Measurements from ENCODE around the gene RNF227.

DNA sequence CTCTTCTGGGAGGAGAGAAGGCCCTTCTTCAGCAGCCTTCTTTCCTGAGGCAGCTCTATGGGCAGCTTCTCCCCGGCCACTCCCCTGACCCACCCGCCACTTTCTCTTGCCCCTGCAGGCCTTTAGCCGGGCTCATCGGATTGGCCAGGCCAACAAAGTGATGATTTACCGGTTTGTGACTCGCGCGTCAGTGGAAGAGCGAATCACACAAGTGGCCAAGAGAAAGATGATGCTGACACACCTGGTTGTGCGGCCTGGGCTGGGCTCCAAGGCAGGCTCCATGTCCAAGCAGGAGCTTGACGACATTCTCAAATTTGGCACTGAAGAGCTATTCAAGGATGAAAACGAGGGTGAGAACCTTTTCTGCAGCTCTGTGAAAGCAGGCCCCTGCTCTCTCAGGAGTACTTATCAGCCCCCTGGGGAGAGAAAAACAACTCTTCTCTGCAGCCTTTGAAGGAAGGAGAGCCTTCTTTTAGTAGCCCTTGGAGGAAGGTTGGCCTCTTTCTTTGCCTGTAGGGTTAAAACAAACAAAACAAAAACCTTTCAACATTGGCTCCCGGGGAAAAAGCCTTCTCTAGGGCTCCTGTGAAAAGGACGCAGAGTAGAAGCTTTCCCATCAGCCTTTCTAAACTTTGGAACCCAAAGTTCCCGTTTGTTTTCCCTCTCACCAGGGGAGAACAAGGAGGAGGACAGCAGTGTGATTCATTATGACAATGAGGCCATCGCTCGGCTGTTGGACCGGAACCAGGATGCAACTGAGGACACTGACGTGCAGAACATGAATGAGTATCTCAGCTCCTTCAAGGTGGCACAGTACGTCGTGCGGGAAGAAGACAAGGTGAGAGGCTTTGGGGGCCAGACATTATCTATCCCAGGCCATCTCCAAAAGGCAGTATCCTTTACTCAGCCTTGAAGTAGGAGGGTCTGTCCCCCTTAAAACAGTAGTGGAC is 12.7 kb downstream of the RNF227 start:
- TF ChIP-seq SIN3A (IDR thresholded peaks at IDR 0.05; ENCODE audit: borderline replicate concordance, insufficient read depth, low read length) (no peak), TAF1 (IDR thresholded peaks at IDR 0.05; ENCODE audit: borderline replicate concordance, insufficient read depth, low read length) (no peak), POLR2AphosphoS5 (IDR thresholded peaks at IDR 0.05; ENCODE audit: low read depth, low read length) (no peak)
- TF ChIP-seq, protein P1, sequence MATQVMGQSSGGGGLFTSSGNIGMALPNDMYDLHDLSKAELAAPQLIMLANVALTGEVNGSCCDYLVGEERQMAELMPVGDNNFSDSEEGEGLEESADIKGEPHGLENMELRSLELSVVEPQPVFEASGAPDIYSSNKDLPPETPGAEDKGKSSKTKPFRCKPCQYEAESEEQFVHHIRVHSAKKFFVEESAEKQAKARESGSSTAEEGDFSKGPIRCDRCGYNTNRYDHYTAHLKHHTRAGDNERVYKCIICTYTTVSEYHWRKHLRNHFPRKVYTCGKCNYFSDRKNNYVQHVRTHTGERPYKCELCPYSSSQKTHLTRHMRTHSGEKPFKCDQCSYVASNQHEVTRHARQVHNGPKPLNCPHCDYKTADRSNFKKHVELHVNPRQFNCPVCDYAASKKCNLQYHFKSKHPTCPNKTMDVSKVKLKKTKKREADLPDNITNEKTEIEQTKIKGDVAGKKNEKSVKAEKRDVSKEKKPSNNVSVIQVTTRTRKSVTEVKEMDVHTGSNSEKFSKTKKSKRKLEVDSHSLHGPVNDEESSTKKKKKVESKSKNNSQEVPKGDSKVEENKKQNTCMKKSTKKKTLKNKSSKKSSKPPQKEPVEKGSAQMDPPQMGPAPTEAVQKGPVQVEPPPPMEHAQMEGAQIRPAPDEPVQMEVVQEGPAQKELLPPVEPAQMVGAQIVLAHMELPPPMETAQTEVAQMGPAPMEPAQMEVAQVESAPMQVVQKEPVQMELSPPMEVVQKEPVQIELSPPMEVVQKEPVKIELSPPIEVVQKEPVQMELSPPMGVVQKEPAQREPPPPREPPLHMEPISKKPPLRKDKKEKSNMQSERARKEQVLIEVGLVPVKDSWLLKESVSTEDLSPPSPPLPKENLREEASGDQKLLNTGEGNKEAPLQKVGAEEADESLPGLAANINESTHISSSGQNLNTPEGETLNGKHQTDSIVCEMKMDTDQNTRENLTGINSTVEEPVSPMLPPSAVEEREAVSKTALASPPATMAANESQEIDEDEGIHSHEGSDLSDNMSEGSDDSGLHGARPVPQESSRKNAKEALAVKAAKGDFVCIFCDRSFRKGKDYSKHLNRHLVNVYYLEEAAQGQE (IDR thresholded peaks at IDR 0.05; ENCODE audit: insufficient read depth in 1 of 2, low read depth in 2 of 2, low read length in 2 of 2), result no peak
